ENCODE data around the gene IRF3.

DNA sequence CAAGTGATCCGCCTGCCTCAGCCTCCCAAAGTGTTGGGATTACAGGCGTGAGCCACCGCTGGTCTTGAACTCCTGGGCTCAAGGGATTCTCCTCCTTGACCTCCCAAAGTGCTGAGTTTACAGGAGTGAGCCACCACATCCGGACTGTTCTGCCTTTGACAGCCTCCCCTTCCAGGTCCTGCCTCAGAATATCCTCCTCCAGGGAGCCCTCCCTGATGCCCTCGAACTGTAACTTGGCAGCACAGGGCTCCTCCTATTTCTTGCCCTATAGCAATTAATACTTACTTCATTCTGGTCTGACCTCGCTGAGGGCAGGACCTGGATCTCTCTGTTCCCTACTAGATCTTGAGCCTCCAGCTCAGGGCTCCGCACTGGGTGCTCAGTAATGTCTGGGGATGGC lies 31.2 kb upstream of the IRF3 start:
- TF ChIP-seq CTCF (IDR thresholded peaks at IDR 0.05) (no peak), POLR2AphosphoS5 (IDR thresholded peaks at IDR 0.05; ENCODE audit: insufficient read depth in 1 of 2, low read depth in 1 of 2) (no peak)
